Left renal cortex interstitium (tissue), 4 donors: ENCODE data around the gene SLC2A1. TPM values are rescaled to one million over a fixed set of nuclear protein-coding genes. Genes with fewer than 3 reads are reported as not detected.

Experiments
- DNase-seq, 4 donors: peaks; one replicate each; pipeline ENCODE4 v3.0.0-alpha.2; 2013; ENCODE audit warnings: low read depth in 4 of 4, low spot score in 2 of 4, missing footprints in 1 of 4
- polyA plus RNA-seq, 4 donors: library from polyadenylated mRNA; unstranded; fragments of 120-200 nt; gene quantifications; one replicate each; pipeline ENCODE4 v1.2.1, GENCODE V29; 2013; ENCODE audit not compliant: insufficient read length in 4 of 4

SLC2A1 gene
- polyA plus RNA-seq, 4 donors: 37.3 to 41.2 (median 38.9) TPM

DNA sequence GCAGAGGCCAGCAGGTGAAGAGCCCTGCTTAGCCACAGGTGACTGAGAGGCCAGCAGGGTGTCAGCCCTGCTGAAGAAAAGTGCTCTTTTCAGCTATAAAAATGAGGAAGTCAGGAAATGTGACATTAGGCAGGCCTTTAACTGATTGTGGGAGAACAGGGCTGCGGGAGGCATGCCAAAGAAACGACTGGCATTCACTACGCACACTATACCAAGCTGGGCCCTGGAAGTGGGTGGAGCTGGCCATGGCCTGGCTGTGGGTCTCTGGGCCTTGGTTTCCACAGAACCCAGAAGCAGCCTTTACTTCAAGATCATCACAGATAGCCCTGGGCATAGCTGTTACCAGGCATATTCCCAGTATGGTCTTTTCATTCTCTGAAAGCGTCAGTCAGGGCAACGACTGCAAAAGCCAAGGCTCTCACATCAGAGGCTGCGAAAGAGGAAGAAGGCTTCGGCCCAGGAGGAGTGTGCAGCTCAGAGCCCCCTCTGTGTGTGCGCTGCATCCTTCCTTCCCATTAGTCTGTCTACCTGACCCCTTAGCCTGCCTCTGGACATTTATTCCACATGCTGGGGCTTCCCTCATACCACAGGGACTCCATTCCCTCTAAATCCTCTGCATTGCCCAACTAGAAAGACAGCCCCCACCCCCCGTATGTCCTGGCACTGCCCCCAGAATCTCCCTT is 14.3 kb downstream of the SLC2A1 start:
- DNase-seq: no peak

DNA sequence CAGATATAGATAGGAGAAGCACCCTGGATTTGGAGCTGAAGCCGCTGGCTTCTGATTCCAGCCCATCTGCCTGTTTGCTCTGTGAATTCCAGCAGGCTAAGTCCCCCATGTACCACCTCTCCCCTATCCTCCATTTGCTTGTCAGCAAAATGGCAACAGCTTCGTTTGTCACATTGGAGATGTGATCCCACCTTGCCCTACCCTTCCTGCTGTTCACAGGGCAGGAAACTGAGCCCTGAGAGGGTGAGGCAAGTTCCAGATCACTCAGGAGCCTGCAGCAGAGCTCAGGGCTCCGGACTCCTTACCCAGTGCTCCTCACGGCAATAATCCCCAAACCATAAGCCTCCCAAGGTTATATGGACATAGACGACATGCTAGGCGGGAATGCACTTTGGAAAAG is 14.9 kb downstream of the SLC2A1 start:
- DNase-seq: no peak

DNA sequence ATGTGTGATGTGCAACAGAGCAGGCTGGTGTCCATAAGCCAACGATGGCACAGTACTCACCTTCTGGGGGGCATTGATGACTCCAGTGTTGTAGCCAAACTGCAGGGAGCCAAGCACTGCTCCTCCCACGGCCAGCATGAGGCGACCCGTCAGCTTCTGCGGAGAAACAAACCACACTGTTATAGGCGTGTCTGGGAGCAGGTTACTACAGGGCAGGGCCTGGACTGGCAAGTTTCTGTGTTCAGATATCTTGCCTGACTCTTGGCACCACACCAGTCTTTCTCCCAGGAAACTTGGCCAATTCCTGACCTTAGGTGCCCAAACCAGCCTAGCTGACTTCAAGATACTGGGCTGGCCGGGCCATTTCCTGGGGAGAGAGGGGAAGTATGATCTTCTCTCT is 15.5 kb downstream of the SLC2A1 start:
- DNase-seq: no peak

DNA sequence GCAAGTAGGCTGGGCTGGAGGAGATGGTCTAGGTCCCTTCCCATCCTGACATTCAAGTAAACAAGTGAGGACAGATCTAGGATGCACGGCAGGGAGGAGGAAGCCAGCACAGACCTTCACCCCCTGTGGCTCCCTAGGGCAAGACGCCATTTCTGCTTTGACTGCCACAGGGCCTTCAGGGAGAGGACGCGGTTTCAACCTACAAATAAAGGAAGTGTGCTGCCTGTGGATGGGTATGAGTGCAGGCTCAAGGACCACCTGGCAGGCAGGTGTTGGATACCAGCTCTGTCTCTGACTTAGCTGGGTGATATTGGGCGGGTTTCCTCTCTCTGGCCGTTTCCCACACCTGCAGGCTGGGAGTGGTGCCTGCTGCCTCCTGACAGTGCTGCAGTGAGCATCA is 16.2 kb downstream of the SLC2A1 start:
- no peak for DNase-seq

DNA sequence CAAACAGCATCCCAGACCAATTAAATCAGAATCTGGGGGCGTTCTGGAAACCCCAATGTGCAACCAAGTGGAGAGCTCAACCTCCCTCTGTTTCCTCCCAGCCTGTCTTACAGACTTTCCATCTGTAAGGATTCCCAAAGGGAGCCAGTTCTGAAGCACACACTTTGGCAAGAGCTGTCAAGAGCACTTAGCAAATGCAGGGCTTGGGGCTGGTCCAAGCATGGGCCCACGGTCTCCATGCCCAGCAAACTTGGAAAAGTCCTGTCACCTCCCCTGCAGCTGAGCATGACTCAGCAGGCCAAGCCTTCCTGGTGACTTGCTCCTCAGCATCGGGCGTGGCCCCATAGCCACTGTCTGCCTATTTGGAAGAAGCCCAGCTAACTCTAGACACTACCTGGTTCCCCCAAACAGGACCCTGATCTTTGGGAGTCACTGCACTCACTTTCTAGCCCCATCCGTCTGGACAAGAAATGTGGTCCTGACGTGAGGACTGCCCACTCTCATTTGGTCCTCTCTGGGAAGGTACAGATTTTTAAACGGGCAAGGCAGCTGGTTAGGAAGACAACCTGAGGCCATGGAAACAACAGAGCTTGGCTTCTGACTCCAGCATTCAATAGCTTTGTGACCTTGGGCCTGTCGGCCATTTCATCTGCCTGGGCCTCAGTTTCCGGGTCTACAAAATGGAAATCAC is 16.9 kb downstream of the SLC2A1 start:
- no peak for DNase-seq

DNA sequence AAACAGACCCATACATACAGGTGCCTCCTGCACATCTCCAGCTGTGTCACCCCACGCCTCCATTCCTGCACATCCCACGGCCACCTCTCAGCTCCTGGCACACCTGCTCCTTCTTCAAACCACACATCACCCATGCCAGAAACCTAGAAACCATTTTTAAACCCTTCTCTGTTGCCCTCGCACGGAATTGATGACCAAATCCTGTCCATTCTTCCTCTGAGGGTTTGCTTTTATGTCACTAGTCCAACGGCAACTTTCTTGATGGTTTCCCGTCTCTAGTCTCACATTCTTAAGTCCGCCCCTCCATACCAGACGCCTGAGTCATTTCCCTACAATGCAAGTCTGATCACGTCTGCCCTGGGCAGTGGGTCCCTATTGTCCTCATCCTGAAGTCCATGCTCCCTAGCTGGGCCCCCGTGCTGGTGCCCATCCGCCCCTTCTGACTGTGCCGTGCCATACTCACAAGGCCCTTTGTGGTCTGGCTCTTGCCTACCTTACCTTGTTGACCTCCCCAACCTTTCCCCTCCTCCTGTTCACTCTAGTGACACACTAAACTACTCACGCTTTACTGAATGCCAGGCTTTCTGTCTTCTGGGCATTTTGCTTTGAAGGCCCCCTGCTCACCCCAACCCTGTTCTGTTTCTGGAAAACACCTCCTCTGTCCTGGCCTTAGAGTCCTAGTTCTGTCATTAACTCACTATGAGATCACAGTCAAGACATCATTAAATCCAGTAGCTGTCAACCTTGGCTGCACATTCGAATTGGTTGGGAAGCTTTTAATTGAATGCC is 17.6 kb downstream of the SLC2A1 start:
- DNase-seq: no peak

DNA sequence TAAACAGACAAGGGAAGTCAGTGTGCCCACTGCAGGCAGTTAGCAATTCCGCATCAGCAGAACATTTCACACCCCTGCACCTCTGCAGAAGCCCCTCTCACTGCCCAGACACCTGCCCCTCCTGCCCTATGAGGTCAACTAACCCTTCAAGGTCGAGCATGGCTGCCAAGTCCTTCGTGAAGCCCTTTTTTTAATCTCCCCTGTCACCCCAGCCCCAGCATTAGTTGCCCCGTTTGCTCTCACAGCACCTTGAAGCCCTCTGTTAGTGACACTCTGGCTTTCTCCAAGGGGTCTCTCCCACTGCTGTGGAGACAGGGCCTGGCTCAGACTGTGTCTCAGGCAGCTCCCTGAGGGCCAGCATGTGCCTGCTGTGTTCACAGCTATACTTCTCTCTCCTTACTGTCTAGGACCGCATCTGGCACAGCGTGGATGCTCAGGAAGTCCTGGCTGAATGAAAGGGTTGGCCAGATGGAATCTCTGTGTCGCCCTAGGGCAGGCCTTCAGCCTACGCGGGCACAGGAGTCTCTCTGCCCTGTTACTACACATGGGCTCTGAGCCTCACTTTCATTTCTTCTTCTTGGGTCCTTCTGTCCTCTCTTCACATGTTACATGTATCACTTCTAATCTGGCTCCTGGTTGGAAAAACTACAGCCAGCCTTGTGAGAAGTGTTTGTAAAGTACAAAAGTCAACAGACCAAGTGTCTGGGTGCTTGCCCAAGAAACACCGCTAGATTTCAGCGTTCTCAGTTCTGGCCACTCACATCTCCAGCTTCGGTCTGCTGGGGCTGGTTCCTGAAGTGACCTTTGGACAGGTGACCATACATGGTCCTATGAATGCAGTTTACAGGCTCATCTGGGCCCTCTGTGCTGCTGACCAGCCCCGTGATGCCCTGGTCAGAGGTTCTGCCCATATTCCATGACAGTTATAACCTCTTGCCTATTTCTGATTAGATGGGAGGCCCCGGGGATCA is 19.7 kb downstream of the SLC2A1 start:
- no peak for DNase-seq

DNA sequence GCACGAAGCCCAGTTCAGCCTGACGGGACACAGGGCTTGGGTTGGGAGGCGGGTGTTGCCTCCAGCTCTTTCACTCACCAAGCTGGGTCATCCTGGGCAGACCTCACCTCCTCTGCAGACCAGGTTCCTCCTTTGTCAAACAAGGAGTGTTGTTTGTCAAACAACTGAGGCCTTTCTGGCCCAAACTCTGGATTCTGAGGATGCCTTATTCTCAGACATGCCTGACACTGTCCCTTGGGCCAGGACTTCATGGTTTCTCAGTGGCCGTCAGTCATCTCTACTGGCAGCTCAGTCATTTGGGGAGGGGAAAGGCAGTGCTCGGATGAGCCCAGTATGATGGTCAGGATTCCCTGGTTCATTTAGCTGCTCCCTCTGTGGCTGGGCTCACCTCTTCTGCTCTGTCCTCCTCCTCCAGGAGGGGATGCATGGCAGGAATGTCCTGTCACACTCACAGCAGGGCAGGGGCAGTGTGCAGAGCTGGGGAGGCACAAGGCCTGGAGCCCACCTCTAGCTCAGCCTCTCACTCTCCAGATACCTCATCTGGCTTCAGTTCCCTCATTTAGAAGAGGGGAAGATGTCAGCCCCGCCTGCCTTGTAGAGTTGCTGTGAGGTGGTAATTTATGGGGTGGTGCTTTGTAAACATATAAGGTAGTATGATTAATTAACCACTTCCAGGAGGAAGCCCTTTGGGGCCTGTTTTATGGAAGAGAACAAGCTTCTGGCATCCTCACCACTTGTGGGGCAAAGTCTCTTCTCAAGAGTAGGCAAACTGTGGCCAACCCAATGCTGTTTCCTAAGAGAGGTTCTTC is 20.6 kb downstream of the SLC2A1 start:
- no peak for DNase-seq

DNA sequence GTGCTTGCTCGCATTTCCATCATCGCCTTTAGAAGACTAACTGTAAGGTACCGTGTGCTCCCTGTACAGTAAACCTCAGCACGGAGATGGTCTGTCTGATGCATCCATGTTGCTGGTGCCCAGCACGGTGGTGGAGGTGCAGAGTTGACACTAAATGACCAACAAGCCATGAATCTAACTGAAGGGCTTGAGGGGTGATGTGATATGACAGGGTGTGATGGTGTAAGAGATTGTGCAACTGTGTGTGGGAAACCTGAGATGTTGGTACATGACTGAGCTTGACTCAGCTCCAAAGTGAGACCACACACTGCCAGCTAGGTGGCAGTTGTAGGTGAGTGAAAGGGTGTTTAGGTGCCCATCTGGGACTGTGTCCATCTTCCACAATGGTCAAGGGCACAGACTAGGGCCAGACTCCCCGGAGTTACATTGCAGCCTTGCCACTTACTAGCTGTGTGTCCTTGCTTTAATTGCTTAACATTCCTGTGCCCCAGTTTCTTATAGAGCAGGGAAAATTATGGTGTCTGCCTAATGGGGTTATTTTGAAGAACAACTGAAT is 21.4 kb downstream of the SLC2A1 start:
- no peak for DNase-seq

DNA sequence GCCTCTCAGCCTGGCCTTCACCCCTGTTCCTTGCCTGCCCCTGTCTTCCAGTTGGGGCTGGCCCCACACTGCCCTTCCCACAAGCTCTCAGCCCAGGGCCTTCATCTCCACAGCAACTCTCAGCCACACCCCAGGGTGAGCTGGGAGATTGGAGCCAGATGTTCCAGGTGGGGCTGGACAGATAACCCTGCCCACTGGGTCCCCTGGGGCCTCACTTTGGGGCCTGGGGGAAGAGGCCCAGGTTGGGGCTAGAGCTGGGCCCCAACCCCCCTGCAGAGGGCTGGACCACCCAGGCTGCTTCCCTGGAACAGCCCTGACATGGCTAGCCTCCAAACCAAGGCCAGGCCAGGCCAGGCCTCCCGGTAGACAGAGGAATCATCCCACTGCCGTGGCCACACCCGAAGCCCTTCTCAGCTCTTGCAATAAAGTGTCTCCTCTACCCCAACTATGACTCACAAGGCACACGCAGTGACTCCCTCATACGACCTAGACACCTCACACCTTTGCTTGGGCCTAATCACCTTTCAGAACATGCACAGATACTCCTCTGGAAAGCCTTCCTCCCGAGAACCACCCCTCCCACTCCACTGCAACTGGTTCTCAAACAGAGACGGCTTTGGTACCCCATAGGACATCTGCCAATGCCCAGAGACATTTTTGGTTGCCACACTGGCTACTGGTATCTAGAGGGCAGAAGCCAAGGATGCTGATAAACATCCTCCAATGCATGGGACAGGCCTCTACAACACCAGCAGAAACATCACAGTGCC is 22.2 kb downstream of the SLC2A1 start:
- DNase-seq: no peak

DNA sequence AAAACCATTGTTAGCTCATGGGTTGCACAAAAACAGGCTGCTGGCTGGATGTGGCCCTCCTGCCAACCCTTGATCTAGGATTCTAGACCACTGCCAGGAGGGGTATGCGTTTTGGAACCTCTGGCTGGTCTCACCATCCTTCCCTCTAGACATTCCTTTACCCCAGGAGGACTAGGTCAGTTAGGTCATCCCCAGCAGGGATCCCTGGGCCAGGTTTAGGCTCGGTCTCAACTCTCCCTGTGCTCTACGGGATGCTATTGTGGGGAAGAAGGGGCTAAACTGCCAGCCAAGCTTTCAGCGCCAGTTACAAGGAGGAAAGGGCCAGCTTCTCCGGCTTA is 22.7 kb downstream of the SLC2A1 start:
- no peak for DNase-seq

DNA sequence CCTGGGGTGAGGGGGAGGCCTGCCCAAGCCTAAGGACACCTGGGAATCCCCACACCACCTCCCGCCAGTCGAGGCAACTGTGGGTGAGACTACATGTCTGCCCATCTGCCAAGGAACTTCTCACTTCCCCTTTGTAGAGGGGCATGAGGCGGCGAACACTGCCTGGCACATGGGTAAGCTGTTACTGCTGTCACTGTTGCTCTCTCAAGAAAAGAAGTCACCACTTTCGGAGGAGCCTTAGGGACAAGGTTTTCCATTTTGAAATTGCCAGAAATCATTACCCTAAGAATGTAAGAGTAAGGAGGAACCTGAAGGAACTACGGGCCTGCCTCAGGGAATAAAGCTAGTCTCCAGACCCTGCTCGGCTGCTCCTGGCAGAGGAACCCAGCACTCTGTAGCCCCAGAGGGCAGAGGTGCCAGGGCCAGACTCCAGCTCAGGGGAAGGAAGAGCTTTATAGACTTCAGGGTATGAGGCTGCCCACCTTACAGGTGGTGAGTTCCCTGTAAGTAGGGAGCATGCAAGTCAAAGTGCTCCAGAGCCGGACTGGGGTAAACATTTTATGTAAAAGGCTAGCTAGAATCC is 23.3 kb downstream of the SLC2A1 start:
- no peak for DNase-seq

DNA sequence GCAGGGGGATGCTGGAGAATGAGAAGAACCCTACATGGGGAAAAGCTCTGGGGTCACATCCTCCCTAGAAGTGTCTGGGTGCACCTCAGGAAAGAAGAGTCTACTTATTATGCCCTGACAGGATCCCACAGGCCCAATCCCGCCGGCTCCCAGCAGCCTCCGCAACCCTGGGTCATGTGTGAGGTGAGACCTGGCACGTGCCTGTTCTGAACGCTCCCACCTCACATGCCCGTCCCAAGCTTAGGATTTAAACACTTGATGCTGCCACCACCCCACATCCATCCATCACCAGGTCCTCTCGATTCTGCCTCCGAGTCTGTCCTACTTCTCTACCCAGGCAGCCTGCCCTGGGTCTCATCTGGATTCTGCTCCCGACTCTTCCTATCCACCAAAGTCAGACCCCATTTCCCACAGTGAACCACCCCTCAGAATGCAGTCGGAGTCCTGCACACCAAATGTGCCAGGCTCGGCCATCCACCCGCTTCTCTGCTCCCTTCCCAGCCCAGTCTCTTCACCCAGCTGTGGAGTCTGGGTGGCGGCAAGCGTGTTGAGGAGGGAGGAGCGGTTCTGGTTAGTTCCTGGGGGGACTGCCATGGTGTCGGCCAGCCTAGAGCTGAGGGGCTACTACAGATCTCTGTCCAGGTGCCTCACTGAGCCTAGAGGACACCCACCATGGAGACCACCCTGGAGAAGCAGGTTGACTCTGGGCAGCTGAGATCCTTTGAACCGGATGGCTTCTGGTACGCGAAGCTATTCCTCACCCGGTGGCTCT is 23.9 kb downstream of the SLC2A1 start:
- no peak for DNase-seq

DNA sequence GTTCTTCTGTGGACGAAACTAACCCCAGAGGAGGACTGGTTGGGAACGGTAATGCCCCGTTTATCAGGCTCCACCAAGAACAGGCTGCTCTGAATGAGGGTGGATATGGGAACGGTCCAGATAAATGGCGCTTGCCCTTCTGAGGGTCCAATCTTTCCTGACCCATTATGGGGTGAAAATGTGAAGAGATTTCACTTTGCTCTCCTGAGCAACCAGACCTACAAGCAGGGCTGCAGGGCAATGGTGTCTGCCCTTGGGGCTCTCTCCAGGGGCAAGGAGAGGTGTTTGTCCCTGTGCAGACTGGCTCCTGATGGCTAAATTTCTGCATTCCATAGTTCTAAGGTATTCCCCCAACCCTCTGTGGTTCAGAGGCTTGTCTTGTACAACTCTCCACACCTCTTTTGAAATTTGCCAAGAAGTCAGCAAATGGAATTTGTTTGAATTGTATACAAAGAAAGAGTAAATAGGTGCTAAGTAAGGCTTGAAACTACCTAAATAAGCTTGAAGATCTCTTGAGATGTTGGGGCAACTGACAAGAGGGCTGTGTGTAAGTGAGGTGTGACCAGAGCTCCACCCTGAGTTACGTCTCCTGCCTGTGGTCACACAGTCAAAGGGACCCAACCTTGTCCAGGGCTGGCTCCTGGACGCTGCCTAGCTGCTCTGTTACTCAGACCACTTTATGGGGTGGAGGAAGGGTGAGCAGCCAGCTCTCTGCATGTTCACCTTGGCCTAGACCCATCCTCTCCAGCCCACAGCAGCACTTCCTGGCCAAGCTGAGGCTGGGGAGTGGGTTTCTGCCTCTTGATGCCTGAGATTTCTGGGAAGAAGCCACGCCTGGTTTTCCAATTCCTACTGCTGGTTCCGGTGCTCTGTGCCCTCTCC is 24.8 kb downstream of the SLC2A1 start:
- no peak for DNase-seq

DNA sequence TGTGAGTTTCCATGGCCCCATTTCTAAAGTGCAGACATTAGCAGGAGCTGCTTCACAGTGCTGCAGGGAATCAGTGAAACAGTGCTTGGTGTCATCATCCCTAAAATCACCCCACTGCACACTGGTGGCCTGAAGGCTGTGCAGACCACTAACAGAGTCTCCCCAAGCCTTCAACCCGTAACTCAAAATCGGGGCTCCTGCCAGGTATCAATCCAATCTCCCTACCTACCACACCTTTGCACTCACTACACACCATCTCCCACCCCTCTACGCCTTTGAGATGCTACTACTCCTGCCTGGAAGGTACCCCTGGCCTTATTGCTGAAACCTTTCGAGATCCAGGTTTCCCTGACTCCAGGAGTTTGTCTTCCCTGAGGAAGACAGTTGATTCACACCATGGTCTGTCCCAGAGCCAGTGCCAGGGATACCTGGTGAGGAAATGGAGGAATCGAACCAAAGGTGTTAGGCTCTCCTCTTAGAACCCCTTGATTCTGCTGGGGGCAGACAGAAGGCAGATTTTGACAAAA is 25.5 kb downstream of the SLC2A1 start:
- DNase-seq: no peak

DNA sequence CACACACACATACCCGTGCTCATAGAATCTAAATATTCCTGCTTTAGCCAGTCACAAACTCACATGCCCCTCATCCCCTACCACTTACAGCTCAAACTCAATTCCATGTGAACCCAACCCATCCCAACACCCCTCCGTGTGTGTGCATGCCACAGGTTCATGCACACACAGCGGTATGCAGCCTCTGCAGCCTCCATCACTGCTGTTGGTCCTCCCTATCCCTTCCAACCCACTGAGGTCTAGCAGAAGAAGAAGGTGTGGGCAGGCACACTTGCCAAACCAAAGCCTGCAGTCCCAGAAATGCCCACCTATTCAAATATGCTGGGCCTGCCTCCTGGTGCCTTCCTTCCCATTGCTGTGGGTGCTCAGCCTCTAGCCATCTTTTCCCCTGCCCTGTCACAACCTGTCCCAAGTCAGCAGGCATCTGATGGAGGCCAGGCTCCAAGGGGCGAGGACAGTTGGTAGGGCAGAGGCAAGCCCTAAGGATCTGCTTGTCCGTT is 26.2 kb downstream of the SLC2A1 start:
- no peak for DNase-seq
